ENCODE data around the gene ALDH4A1.

DNA sequence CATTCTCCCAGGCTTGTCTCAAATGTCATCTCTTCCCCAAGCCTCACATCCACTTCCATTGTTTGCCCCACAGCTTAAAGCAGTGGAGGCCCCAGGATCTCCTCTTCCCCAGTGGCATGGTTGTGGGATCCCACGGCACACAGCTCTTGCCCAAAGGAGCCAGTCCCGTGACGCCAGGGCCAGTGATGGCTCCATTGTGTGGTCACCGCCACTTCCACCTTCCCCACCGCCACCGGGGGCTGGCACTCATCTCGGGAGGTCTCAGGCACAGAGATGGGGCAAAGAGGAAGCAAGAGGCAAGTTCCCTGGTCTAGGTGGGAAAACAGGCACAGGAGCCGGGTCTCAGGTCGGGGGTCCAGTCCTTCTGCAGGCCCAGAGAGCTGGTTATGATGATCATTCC, 22.9 kb upstream of the ALDH4A1 start:
- TF ChIP-seq GATA2 (IDR thresholded peaks at IDR 0.05; ENCODE audit: low read depth, low read length) (no peak), GATA3 (IDR thresholded peaks at IDR 0.05; ENCODE audit: low read depth, low read length) (no peak)
